HG03066 (cell line): ENCODE data around the gene HRCT1.
"Not testable (repeated sequence)": the region's sequence is repeated elsewhere in the genome, so short reads cannot be mapped to it uniquely, and the experiment has no call there.

Experiments used
- ATAC-seq: cut with Tn5 transposase; IDR thresholded peaks from one replicate; pipeline ENCODE4 v1.9.1; 2021; ENCODE audit warnings: low read depth; ENCODE audit not compliant: unreplicated experiment

Gene HRCT1

GRCh38 chr9:35915681-35916294, 9.8 kb downstream of the HRCT1 start:
- no peak for ATAC-seq

- ATAC-seq: no peak
These were observed 11.3 kb downstream of the HRCT1 start for GRCh38 chr9:35917261-35917660.

DNA sequence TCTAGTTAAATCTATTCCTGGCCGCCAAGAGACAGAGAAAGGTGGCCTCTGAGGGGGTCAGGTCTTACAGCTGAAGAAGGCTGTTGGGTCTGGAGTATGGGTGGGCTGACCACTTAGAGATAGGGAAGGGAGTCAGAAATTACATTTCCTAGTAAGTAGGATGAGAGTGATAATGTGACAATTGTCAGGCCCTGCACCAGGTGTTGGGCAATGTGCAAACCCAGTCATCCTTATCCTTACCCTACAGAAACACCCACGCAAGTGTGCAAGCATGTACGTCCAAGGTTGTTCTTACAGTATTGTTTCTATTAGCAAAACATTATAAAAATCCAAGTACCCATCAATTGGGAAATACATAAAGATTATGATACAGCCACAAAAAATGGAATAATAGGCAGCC, 12.8 kb downstream of the HRCT1 start:
- no peak for ATAC-seq

- ATAC-seq: no peak
These were observed 13.4 kb downstream of the HRCT1 start for GRCh38 chr9:35919212-35920008.

GRCh38 chr9:35920051-35920620, 14.1 kb downstream of the HRCT1 start:
- ATAC-seq: no peak

- no peak for ATAC-seq
These were observed 17.6 kb downstream of the HRCT1 start for GRCh38 chr9:35923598-35923926.

DNA sequence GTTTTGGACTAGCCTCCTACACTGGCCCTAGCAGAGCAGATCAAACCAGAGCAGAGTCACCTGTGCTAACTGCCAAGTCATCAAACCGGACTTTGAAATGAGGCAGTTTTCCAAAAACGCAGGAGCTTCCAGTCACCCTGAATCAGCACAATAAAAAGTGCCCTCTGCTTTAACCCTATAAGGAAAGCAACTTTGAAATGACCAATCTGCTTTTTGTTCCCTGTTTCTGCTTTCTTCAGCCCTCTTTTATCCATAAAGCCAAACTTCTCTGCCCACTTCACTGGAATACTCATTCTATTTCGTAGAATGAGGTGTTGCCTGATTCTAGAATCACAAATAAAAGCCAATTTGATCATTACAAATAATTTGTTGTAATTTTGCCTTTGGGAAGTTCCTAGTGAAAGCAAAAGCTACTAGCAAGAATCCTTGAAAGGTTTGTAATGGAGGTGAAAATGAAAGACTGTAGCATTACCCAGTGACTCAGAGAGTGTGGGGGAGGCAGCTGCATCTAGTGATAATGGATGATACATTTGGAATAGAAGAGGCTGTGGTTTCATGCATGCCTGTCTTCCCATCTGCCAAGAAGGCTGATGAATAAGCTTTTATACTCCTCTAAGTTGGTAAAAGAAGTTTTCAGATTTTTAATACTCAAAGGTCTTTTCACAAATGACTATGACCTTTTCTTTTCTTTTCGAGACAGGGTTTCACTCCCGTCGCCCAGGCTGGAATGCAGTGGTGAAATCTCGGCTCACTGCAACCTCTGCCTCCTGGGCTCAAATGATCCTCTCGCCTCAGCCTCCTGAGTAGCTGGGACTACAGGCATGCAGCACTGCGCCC, 18.1 kb downstream of the HRCT1 start:
- ATAC-seq: no peak

- no peak for ATAC-seq
These were observed 22.8 kb downstream of the HRCT1 start for GRCh38 chr9:35928591-35929452.

- ATAC-seq: no peak
These were observed 23.4 kb downstream of the HRCT1 start for GRCh38 chr9:35929453-35929718.

DNA sequence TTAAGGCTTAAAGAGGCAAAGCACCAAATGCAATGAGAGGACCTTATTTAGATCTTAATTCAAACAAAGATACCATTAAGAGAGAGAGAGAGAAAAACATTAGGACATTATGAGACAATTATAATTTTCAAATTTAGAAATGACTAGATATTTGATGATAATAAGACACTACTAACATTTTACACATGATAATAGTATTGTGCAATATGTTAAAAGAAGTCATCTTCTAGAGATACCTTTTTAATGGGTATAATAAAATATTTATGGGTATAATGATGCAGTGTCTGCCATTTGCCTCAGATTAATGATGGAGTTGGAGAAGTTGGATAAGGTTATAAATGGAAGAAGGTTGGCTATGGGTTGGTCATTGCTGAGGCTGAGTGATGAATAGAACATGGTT, 24.5 kb downstream of the HRCT1 start:
- no peak for ATAC-seq

DNA sequence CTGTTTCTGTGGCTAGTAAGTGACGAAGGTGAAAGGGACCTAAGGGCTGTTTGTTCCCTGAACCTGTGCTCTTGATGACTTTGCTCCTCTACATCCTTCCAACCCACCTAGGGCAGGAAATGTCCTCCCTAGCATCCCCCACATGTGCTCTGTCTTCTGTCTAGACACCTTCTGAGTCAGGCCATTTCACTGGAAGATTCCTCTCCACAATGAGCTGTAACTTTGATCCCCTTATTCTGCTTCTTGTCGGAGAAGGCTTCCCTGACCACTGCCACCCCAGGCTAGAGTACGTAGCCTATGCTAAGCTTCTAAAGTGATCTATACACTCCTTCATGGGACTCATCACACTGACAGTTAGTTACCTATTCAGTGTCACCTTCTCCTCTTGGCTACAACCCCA, 25.0 kb downstream of the HRCT1 start:
- no peak for ATAC-seq

GRCh38 chr9:35932735-35933134, 26.7 kb downstream of the HRCT1 start:
- no peak for ATAC-seq

DNA sequence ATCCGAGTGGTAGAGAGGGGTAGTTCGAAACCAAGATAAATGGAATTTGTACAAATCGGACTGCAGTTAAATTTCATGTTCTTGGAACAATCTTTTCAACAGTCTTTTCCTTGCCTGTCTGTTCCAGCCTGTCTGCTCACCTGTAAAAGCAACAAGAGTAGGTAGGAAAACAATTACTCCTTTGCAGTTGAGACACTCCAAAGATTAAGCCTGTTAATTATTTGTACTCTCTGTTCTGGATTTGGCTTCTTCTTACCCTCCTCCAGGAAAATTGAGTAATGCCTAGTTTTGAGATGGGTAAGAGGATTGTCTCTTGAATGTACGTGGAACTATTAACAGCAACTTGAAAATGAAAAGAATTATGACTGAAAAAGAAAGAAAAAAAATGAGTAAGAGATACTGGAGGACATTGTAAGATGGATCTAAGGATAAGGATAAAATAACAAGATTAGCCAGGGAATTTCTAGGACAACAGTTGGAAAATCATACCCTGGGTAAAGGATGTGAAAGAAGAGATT, 27.6 kb downstream of the HRCT1 start:
- ATAC-seq: no peak

DNA sequence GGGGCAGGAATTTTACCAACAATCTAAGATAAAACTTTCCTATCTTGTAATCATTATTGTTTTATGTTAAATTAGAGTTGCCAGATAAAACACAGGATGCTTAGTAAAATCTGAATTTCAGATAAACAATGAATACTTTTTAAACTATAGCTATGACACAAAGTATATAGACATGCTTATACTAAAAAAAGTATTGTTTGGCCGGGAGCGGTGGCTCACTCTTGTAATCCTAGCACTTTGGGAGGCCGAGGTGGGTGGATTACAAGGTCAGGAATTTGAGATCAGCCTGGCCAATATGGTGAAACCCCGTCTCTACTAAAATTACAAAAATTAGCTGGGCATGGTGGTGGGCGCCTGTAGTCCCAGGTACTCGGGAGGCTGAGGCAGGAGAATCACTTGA, 28.1 kb downstream of the HRCT1 start:
- ATAC-seq: not testable (repeated sequence)

GRCh38 chr9:35935261-35935660, 29.3 kb downstream of the HRCT1 start:
- no peak for ATAC-seq

DNA sequence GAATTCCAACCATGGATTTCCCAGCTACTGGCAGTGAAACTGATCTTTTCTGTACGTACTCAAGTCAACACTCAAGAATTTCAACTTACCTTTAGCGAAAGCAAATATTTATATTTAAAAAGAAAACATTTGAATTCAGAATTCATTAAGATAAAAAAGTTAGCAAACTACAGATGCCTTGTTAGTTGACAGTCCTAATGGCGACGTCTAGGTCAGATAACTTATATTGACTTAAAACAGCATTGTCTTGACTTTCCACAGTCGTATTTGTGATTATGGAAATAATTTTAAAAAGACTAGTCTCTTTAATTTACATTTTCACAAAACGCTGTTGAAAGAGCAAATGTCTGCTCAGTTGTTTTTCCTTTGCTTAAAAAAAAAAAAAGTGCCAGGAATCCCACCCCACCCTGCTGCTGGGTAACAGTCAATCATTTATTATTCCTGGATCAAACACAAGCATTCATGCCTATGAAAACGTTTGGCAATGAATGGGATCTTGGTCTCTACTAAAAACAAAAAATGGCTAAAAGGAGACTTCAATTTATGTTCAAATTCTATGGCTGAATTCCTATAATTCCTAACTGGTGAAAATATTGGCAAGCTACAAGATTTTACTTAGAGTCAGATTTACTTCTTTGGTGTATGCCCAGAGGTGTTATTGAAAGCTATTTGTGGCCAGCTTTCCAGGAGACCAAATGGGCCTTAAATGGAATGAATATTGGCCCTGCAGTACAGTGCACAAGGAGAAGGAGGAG, 29.9 kb downstream of the HRCT1 start:
- ATAC-seq: no peak

DNA sequence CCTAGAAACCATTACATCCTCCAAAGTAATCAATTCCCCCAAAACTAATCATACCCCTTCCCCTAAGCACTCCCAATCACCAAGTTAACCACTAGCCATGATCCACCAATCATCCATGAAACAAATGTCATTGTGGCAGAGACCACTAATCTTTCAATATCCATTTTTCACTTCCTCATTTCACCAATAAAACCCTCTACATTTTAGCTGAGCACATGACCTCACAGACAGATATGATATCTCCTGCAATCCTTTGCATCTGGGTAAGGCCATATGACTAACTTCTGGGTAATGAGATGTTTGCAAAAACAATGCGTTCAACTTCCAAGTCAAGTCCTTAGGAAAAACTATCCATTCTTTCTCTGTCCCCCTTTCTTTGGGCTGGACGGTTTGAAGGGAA, 31.2 kb downstream of the HRCT1 start:
- no peak for ATAC-seq

GRCh38 chr9:35938474-35939356, 32.7 kb downstream of the HRCT1 start:
- no peak for ATAC-seq
